Measurements from ENCODE around the gene TFPI.

The TFPI gene

GRCh38 chr2:187554011-187554703 is at the start of gene TFPI:
Gene TFPI (minus strand): TSS chr2:187554435. CDS start chr2:187503768, 50,667 bp downstream.
- ChIA-PET POLR2A (no interaction called here), CTCF (interaction anchor here (0.7 kb wide), 1 partner anchor 12 kb away, joined by 4 read pairs; no protein-coding TSS in a partner anchor)
- TF ChIP-seq ARNT (IDR thresholded peaks at IDR 0.05) (no peak), ELF4 (IDR thresholded peaks at IDR 0.05) (no peak), BHLHE40 (IDR thresholded peaks at IDR 0.05; ENCODE audit: borderline replicate concordance) (no peak), FOXK2 (IDR thresholded peaks at IDR 0.05) (no peak), SUZ12 (IDR thresholded peaks at IDR 0.05) (no peak), HDGF (IDR thresholded peaks at IDR 0.05; ENCODE audit: borderline replicate concordance) (no peak), PKNOX1 (IDR thresholded peaks at IDR 0.05) (no peak), TARDBP (IDR thresholded peaks at IDR 0.05) (no peak), LEF1 (IDR thresholded peaks at IDR 0.05; ENCODE audit: borderline replicate concordance) (no peak), SP1 (IDR thresholded peaks at IDR 0.05) (no peak), FOXM1 (IDR thresholded peaks at IDR 0.05; ENCODE audit: borderline replicate concordance) (no peak), ZNF384 (IDR thresholded peaks at IDR 0.05) (no peak), CTBP1 (IDR thresholded peaks at IDR 0.05; ENCODE audit: borderline replicate concordance) (no peak), FOXA1 (IDR thresholded peaks at IDR 0.05) (no peak), L3MBTL2 (conservative IDR thresholded peaks at IDR 0.05) (no peak), NFRKB (IDR thresholded peaks at IDR 0.05) (no peak)
- peak; percentile 33 for DNase-seq (ENCODE audit: extremely low spot score)

- no peak for DNase-seq (ENCODE audit: extremely low spot score)
- ChIA-PET CTCF (interaction anchor here (1.0 kb wide), 1 partner anchor 95 kb away, joined by 4 read pairs; no protein-coding TSS in a partner anchor), POLR2A (no interaction called here)
- TF ChIP-seq L3MBTL2 (conservative IDR thresholded peaks at IDR 0.05) (no peak), HDGF (IDR thresholded peaks at IDR 0.05; ENCODE audit: borderline replicate concordance) (no peak), TARDBP (IDR thresholded peaks at IDR 0.05) (no peak), PKNOX1 (IDR thresholded peaks at IDR 0.05) (no peak), ZNF384 (IDR thresholded peaks at IDR 0.05) (no peak), NFRKB (IDR thresholded peaks at IDR 0.05) (no peak), CTBP1 (IDR thresholded peaks at IDR 0.05; ENCODE audit: borderline replicate concordance) (no peak), BHLHE40 (IDR thresholded peaks at IDR 0.05; ENCODE audit: borderline replicate concordance) (no peak), LEF1 (IDR thresholded peaks at IDR 0.05; ENCODE audit: borderline replicate concordance) (no peak), FOXK2 (IDR thresholded peaks at IDR 0.05) (no peak), ELF4 (IDR thresholded peaks at IDR 0.05) (no peak), FOXM1 (IDR thresholded peaks at IDR 0.05; ENCODE audit: borderline replicate concordance) (no peak), ARNT (IDR thresholded peaks at IDR 0.05) (no peak), FOXA1 (IDR thresholded peaks at IDR 0.05) (no peak), SP1 (IDR thresholded peaks at IDR 0.05) (no peak), SUZ12 (IDR thresholded peaks at IDR 0.05) (no peak)
Measured at GRCh38 chr2:187594801-187595200, 40.6 kb upstream of the TFPI start.

- DNase-seq (ENCODE audit: extremely low spot score) = no peak
- TF ChIP-seq HDGF (IDR thresholded peaks at IDR 0.05; ENCODE audit: borderline replicate concordance) = no peak
- TF ChIP-seq FOXM1 (IDR thresholded peaks at IDR 0.05; ENCODE audit: borderline replicate concordance) = no peak
- no peak for TF ChIP-seq SP1 (IDR thresholded peaks at IDR 0.05)
- no peak for TF ChIP-seq ELF4 (IDR thresholded peaks at IDR 0.05)
- no peak for TF ChIP-seq LEF1 (IDR thresholded peaks at IDR 0.05; ENCODE audit: borderline replicate concordance)
- TF ChIP-seq CTBP1 (IDR thresholded peaks at IDR 0.05; ENCODE audit: borderline replicate concordance) = no peak
- TF ChIP-seq NFRKB (IDR thresholded peaks at IDR 0.05) = no peak
- no peak for TF ChIP-seq ZNF384 (IDR thresholded peaks at IDR 0.05)
- TF ChIP-seq ARNT (IDR thresholded peaks at IDR 0.05) = no peak
- TF ChIP-seq TARDBP (IDR thresholded peaks at IDR 0.05) = no peak
- no peak for TF ChIP-seq PKNOX1 (IDR thresholded peaks at IDR 0.05)
- TF ChIP-seq L3MBTL2 (conservative IDR thresholded peaks at IDR 0.05) = no peak
- CTCF ChIA-PET = no interaction called here
- POLR2A ChIA-PET = no interaction called here
Measured at GRCh38 chr2:187593697-187594096, 39.5 kb upstream of the TFPI start.

- ChIA-PET CTCF (no interaction called here), POLR2A (no interaction called here)
- TF ChIP-seq ELF4 (IDR thresholded peaks at IDR 0.05) (no peak), SP1 (IDR thresholded peaks at IDR 0.05) (no peak), ARNT (IDR thresholded peaks at IDR 0.05) (no peak), L3MBTL2 (conservative IDR thresholded peaks at IDR 0.05) (no peak), ZNF384 (IDR thresholded peaks at IDR 0.05) (no peak), PKNOX1 (IDR thresholded peaks at IDR 0.05) (no peak), FOXM1 (IDR thresholded peaks at IDR 0.05; ENCODE audit: borderline replicate concordance) (no peak), CTBP1 (IDR thresholded peaks at IDR 0.05; ENCODE audit: borderline replicate concordance) (no peak), HDGF (IDR thresholded peaks at IDR 0.05; ENCODE audit: borderline replicate concordance) (no peak), SUZ12 (IDR thresholded peaks at IDR 0.05) (no peak), NFRKB (IDR thresholded peaks at IDR 0.05) (no peak), FOXA1 (IDR thresholded peaks at IDR 0.05) (no peak), BHLHE40 (IDR thresholded peaks at IDR 0.05; ENCODE audit: borderline replicate concordance) (no peak), LEF1 (IDR thresholded peaks at IDR 0.05; ENCODE audit: borderline replicate concordance) (no peak)
- DNase-seq (ENCODE audit: extremely low spot score) = no peak
Measured at GRCh38 chr2:187593098-187593497, 38.9 kb upstream of the TFPI start.

- ChIA-PET CTCF (interaction anchor here (0.7 kb wide), 1 partner anchor 651 kb away, joined by 3 read pairs; no protein-coding TSS in a partner anchor), POLR2A (no interaction called here)
- TF ChIP-seq SUZ12 (IDR thresholded peaks at IDR 0.05) (no peak), ZNF384 (IDR thresholded peaks at IDR 0.05) (no peak), LEF1 (IDR thresholded peaks at IDR 0.05; ENCODE audit: borderline replicate concordance) (no peak), FOXA1 (IDR thresholded peaks at IDR 0.05) (no peak), FOXK2 (IDR thresholded peaks at IDR 0.05) (no peak), FOXM1 (IDR thresholded peaks at IDR 0.05; ENCODE audit: borderline replicate concordance) (no peak), ELF4 (IDR thresholded peaks at IDR 0.05) (no peak), HDGF (IDR thresholded peaks at IDR 0.05; ENCODE audit: borderline replicate concordance) (no peak), BHLHE40 (IDR thresholded peaks at IDR 0.05; ENCODE audit: borderline replicate concordance) (no peak)
- DNase-seq (ENCODE audit: extremely low spot score) = no peak
Measured at GRCh38 chr2:187590175-187590574, 35.9 kb upstream of the TFPI start.

Measured in HEK293T (cell line).